ENCODE measurements around the gene SEMA3B.
"Not testable (repeated sequence)": the region's sequence is repeated elsewhere in the genome, so short reads cannot be mapped to it uniquely, and the experiment has no call there.

Gene SEMA3B

GRCh38 chr3:50312041-50312440 lies 43.1 kb downstream of the SEMA3B start:
- DNase-seq (ENCODE audit: low read depth in 2 of 2, low spot score in 1 of 2): not testable (repeated sequence)

- DNase-seq (ENCODE audit: low read depth in 2 of 2, low spot score in 1 of 2): no peak
These were observed 45.4 kb downstream of the SEMA3B start for GRCh38 chr3:50314342-50314741.

- no peak for DNase-seq (ENCODE audit: low read depth in 2 of 2, low spot score in 1 of 2)
These were observed 45.9 kb downstream of the SEMA3B start for GRCh38 chr3:50314816-50315215.

GRCh38 chr3:50316657-50317242 lies 47.8 kb downstream of the SEMA3B start:
- DNase-seq (ENCODE audit: low read depth in 2 of 2, low spot score in 1 of 2): peak; percentile 59 to 63

GRCh38 chr3:50317300-50317699 lies 48.4 kb downstream of the SEMA3B start:
- DNase-seq (ENCODE audit: low read depth in 2 of 2, low spot score in 1 of 2): no peak

GRCh38 chr3:50318163-50318562 lies 49.2 kb downstream of the SEMA3B start:
- DNase-seq (ENCODE audit: low read depth in 2 of 2, low spot score in 1 of 2): no peak

GRCh38 chr3:50318615-50319014 lies 49.7 kb downstream of the SEMA3B start:
- DNase-seq (ENCODE audit: low read depth in 2 of 2, low spot score in 1 of 2): no peak

- no peak for DNase-seq (ENCODE audit: low read depth in 2 of 2, low spot score in 1 of 2)
These were observed 50.4 kb downstream of the SEMA3B start for GRCh38 chr3:50319181-50319893.

- no peak for DNase-seq (ENCODE audit: low read depth in 2 of 2, low spot score in 1 of 2)
These were observed 51.1 kb downstream of the SEMA3B start for GRCh38 chr3:50319894-50320625.

- DNase-seq (ENCODE audit: low read depth in 2 of 2, low spot score in 1 of 2): peak in 1 of 2 donors; percentile 35
These were observed 51.9 kb downstream of the SEMA3B start for GRCh38 chr3:50320853-50321335.

- peak; percentile 59 to 65 for DNase-seq (ENCODE audit: low read depth in 2 of 2, low spot score in 1 of 2)
These were observed 52.6 kb downstream of the SEMA3B start for GRCh38 chr3:50321336-50322114.

- DNase-seq (ENCODE audit: low read depth in 2 of 2, low spot score in 1 of 2): no peak
These were observed 53.1 kb downstream of the SEMA3B start for GRCh38 chr3:50322115-50322385.

GRCh38 chr3:50322386-50323091 lies 53.6 kb downstream of the SEMA3B start, which contains the start of gene HYAL2:
Gene HYAL2 (minus strand): TSS chr3:50322745. CDS start chr3:50320489, 2,256 bp downstream.
- DNase-seq (ENCODE audit: low read depth in 2 of 2, low spot score in 1 of 2): no peak

GRCh38 chr3:50323092-50323600 lies 54.2 kb downstream of the SEMA3B start:
- DNase-seq (ENCODE audit: low read depth in 2 of 2, low spot score in 1 of 2): no peak

- no peak for DNase-seq (ENCODE audit: low read depth in 2 of 2, low spot score in 1 of 2)
These were observed 54.8 kb downstream of the SEMA3B start for GRCh38 chr3:50323614-50324199.

GRCh38 chr3:50324351-50325112 lies 55.6 kb downstream of the SEMA3B start:
- peak in 1 of 2 donors; percentile 33 for DNase-seq (ENCODE audit: low read depth in 2 of 2, low spot score in 1 of 2)

- DNase-seq (ENCODE audit: low read depth in 2 of 2, low spot score in 1 of 2): no peak
These were observed 56.1 kb downstream of the SEMA3B start for GRCh38 chr3:50325113-50325480.

GRCh38 chr3:50325497-50326181 lies 56.7 kb downstream of the SEMA3B start:
- DNase-seq (ENCODE audit: low read depth in 2 of 2, low spot score in 1 of 2): no peak

GRCh38 chr3:50326182-50326541 lies 57.2 kb downstream of the SEMA3B start:
- no peak for DNase-seq (ENCODE audit: low read depth in 2 of 2, low spot score in 1 of 2)

All from stimulated activated CD8-positive, alpha-beta memory T cell treated with anti-CD3 and anti-CD28 coated beads, Interleukin-4, amount 100 ng/mL, for 4 hours (primary cell).